ENCODE measurements around the gene STXBP3.

- no peak for TF ChIP-seq POLR2A (IDR thresholded peaks at IDR 0.05)
- TF ChIP-seq, protein P1, sequence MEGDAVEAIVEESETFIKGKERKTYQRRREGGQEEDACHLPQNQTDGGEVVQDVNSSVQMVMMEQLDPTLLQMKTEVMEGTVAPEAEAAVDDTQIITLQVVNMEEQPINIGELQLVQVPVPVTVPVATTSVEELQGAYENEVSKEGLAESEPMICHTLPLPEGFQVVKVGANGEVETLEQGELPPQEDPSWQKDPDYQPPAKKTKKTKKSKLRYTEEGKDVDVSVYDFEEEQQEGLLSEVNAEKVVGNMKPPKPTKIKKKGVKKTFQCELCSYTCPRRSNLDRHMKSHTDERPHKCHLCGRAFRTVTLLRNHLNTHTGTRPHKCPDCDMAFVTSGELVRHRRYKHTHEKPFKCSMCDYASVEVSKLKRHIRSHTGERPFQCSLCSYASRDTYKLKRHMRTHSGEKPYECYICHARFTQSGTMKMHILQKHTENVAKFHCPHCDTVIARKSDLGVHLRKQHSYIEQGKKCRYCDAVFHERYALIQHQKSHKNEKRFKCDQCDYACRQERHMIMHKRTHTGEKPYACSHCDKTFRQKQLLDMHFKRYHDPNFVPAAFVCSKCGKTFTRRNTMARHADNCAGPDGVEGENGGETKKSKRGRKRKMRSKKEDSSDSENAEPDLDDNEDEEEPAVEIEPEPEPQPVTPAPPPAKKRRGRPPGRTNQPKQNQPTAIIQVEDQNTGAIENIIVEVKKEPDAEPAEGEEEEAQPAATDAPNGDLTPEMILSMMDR (IDR thresholded peaks at IDR 0.05): no peak
Measured at GRCh38 chr1:108811611-108812010, 65.1 kb downstream of the STXBP3 start.

Measured in gastroesophageal sphincter (tissue), 3 donors.